GM19238 (cell line): ENCODE measurements around the gene SLC4A2.

Experiments used
- DNase-seq: peaks from one replicate; pipeline ENCODE4 v3.0.0; 2011; ENCODE audit warnings: low spot score; ENCODE audit not compliant: insufficient read length

Gene SLC4A2

DNA sequence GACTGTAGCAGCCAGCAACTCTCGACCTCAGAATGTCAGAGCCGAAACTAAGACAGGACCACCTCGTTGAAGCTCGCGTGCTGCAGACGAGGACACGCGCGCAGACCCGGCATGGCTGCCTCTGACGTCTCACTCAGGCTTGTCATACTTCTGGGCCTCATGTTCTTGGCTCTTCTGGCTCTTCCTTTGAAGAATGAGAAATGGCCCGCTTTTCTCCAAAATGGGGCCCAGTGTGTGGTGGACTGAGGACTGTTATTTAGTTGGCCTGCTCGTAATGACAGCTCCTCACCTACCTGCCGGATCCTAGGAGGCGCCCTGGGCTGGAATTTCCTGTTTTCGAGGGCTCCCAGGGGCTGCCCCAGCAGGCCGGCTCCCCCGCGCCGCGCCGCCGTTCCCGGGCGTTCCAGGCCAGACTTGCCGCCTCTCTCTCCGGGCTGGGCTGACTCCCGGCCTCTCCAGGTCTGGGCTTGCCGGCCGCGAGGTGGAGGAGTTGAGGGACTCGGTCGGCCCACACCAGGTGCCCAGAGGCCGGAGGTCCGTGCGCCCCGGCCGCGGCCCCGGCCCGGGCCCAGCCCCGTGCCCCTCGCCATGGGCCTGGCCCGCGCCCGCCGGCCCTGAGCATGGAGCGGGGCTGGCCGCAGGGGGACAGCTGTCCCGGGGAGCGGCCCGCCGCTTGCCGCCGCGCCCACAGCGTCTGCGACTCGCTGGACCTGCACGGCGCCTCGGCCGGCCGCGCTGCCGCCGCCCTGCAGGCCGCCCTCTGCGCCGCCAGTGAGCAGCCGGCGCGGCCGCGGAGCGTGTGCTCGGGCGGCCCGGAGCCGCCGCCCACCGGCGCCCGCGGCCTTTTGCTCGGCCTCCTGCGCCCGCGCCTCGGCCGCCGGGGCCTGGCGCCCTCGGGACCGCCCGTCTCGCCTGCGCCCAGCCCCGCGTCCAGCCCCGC, 55.0 kb downstream of the SLC4A2 start:
- no peak for DNase-seq

DNA sequence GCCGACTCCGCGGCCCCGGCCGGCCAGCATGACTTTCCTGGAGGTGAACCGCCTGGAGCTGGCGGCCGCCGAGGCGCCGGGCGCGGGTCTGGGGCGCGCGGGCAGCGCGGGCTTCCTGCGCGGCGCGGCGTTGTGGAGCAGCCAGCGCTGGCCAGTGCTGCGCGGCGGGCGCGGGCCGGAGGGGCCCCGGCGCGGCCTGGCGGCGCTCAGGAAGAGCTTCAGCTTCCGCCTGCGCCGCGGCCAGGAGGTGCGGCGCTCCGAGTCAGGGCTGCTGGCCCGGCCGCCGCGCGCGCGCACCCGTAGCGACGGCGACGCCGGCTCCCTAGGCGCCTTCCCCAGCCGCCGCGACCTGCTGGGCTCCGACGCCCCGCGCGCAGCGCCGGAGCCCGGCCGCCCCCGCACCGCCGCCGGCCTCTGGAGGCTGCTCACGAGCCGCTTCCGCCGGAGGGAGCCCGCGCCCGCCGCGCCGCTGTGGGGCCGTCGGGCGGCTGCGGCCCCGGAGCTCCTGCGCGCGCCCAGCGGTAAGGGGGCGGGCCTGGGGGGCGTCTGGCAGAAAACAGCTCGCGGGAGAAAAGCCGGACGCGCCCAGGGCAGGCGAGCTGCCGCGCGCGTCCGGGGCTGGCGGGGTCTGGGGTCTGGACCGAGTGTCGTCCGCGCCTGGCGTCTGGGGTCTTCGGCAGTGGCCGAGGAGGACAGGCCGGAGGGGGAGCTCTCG, 55.9 kb downstream of the SLC4A2 start:
- peak; percentile 51 for DNase-seq

DNA sequence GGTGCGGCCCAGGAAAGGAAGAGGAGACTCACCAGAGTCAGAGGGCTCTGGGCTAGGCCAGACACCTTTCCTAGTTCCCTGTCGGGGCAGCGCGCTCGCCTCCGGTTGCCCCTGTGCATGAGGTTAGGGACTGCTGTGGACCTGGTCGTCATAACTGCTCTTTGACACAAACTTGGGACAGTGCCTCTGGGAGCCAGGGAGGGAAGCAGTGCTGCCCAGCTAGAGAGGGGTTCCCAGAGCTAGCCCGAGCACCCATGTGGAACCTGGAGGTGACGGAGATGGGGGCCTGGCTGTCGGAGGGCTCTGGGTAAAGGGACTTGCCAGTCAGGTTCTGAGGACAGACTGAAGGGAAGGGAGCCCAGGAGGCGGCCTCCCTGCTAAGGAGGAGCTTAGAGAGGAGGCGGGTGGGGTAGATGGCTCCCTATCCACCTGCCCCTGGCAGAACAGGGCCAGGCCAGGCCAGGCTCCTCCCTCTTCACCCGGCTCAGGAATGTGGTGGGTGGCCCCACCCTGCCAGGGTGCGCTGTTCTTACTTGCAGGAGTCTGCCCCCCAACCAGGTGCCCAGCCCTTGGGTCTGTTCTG, 56.5 kb downstream of the SLC4A2 start:
- DNase-seq, result no peak

DNA sequence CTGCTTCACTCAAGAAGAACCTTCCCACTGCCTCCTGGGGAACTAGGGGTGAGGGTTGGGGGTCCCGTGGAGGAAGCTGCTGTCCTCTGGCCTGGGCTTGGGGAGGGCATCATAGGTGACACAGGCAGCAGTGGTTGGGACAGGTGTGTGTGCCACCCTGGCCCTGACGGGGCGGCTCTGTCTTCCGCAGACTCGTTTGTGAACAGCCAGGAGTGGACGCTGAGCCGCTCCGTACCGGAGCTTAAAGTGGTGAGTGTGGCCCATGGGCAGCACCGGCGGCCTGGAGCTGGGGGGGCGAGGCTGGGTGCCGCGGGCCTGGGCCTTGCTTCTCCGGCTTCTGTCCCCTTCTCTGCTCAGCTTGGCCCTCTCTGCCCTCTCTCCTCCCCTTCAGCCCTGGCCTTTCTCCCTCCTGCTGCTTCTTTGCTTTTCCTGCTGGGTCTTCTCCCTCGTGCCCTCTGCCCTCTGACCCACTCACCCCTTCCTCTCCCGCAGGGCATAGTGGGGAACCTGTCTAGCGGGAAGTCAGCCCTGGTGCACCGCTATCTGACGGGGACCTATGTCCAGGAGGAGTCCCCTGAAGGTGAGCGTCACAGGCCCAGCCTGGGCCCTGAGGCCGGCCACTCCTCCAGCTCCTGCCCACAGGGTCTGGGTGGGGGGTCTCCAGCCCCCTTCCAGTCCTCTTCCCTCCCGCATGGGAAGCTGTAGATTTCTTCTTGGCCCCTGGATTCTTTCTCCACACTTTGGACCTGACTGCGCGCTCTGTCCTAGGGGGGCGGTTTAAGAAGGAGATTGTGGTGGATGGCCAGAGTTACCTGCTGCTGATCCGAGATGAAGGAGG, 57.4 kb downstream of the SLC4A2 start:
- DNase-seq, result no peak

DNA sequence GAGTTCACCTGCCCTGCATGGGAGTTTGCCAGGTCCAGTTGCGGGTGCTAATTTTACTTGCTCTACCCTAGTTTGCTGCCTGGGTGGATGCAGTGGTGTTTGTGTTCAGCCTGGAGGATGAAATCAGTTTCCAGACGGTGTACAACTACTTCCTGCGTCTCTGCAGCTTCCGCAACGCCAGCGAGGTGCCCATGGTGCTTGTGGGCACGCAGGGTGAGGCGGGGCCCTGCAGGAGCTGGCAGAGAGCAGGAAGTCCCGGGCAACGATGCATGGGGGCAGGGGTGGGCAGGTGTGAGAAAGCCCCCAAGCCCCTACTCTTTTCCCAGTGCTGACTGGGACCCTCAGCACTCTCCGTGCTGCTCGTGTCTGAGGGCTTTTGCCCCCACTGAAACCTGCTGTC, 58.2 kb downstream of the SLC4A2 start:
- no peak for DNase-seq

DNA sequence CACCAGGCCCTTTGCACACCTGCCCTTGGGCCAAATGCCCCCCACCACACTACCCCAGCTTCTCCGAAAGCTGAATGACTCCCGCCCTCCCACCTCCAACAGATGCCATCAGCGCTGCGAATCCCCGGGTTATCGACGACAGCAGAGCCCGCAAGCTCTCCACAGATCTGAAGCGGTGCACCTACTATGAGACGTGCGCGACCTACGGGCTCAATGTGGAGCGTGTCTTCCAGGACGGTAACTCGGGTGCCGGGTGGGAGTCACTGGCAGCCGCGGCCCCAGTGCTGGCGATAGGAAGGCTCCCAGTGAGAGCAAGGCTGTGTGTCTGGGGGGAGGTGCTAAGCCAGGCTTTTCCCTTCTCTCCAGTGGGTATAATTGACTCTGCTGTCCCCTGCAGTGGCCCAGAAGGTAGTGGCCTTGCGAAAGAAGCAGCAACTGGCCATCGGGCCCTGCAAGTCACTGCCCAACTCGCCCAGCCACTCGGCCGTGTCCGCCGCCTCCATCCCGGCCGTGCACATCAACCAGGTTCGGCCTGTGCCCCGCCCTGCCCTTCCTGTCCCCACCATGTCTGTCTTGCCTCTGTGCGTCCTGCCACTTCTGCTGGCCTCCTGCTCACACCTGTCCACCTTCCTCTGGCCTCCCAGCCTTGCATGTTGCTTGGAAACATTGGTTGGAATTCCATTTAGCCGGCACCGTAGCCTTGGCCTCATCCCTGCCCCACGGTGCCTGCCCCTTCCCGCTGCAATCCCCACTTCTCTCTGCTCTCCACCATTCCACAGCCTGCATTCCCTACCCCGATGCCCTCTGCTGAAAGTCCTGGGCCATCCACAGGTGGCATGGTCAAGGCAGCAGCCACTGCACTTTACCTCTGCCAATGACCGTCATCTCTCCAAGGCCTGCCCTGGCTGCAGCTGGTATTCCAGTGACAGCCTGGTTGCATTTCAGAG, 59.0 kb downstream of the SLC4A2 start:
- DNase-seq, result no peak

DNA sequence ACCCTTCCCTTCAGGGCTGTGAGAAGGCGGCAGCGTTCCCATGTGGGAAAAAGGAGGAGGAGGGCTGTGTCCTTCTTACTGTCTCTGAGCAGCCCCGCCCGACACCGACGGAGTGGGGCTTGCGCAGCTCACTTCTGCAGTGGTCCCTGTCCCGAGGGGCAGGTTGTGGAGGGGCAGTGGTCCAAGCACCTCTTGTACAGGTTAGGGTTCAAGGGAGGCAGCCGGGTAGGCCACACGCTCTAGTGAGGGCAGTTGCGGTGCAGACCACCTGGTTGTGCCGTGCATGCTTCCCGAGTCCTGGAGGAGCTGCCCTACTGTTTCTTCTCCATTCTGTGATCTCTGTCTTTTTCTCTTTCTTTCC, 59.6 kb downstream of the SLC4A2 start:
- no peak for DNase-seq

DNA sequence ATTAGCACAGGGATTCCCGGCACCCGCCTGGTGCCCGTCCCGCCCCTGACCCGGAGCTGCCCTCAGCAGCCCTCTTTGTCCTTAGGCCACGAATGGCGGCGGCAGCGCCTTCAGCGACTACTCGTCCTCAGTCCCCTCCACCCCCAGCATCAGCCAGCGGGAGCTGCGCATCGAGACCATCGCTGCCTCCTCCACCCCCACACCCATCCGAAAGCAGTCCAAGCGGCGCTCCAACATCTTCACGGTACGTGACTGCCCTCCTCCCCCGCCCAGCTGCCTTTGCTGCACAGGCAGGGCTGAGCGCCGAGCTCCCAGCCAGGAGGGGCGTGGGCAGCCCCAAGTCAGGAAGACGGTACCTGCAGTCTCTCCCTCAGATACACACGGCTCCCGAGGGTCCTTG, 60.5 kb downstream of the SLC4A2 start:
- no peak for DNase-seq

DNA sequence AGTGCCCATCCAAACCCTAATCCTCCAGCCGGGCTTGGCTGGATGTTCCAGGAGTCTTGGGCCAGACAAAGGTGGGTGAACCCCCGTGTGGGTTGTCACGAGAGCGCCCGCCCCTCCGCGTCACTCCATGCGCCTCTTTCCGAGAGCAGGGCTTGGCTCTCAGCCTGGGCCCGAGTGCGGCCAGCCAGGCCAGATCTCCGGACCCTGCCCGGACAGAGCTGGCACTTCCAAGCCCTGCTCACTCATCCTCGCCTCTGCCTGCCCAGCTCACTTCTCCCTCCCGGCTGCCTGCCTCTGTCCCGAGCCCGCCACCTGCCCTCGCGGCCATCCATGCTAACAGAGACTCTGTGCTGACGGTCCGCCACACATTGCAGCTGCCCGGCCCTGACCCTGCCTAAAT, 61.5 kb downstream of the SLC4A2 start:
- no peak for DNase-seq

DNA sequence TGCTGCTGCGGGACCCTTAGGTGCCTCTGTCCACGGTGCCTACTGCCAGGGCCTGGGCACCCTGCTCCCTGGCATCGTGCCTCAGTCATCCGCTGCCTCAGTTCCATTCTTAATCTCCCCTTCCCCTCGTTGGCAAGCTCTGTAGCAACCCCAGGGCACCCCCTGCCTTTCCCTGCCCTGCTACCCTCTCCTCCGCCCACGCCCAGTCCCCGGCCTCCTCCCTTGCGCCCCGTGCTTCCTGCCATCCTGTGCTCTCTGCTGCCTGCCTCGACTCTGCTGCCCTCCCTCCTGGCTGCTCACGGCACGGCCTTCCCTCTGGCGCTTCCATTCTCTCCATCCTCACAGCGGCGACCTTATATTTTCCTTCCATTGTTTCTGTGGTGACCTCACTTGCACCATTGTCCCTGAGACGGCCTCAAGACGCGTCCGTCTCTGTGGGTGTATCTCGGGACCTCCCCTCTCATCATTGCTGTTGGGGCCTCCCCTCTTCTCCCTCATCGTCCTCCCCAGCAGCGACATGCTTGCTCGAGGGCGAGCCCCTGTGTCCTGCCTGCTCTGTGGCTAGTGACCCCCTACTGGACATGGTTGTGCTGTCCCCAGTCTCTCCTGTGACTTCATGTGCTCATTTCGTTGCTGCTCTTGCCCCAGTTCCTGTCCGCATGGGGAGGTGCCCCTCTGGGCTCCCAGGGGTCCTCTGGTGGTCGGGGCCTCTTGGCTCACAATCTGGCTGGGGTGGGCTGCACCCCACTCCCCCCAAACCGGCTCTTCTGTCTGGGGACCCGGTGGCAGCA, 62.2 kb downstream of the SLC4A2 start:
- DNase-seq, result no peak

DNA sequence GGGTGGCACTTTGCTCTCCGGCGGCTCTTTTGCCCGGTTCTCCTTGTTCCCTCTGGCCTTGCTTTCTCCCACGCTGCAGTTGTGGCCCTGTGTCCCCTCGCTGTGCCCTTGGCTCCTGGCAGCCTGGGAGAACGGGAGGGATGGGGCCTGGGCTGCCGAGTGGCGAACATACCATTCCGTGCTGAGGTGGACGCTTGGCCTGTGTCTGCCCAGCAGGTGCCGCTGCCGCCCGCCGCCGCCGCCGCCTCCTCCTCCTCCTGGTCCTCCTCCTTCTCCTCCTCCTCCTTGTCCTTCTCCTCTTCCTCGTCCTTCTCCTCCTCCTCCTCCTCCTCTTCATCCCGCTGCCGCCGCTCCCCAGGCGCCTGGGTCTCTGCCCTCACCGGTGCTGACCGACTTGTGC, 62.9 kb downstream of the SLC4A2 start:
- no peak for DNase-seq

DNA sequence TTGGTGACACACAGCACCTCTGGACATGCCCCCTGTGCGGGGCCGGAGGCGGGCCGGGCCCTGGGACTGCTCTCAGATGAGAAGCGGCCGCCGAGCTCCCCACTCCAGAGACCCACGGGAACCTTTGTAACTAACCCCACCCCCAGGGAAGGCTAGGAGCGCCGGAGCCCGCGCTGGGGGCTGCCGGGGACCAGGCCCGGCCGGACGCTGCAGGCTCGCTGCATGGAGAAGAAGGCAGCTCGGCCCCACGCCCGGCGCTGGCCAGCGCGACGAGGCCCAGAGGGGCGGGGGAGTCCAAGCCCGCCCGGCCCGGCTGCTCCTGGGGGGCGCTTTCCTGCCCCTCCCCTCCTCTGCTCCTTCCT, 63.4 kb downstream of the SLC4A2 start:
- no peak for DNase-seq

DNA sequence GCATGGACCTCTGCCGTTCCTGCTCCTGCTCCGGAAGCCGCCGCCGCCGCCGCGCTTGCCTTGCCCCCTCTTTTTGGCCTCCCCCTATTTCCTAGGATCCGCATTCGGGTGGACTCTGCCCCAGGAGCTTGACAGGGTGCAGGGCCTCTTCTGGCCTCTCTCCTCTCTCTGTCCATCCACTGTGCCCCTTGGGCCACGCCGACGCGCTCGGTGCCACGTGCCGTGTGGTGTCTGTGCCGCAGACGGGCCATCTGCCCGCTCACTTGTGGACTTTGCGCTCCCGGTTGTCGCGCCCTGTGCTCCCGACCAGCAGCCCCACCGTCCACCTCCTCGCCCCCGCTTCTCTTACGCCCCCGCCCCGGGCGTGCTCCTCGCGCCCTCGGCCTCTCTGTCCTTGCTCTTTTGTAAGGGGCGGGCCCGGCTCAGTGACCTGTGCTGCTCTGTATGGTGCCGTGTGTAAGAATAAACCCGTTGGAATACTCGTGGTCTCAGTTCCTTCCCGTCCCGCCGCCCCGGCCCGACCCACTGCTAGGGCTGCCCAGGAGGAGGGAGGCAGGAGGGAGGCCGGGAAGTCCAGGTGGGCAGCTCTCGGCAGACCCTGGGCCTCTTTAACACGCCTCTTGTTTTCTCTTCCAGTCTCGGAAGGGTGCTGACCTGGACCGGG, 63.9 kb downstream of the SLC4A2 start:
- no peak for DNase-seq

DNA sequence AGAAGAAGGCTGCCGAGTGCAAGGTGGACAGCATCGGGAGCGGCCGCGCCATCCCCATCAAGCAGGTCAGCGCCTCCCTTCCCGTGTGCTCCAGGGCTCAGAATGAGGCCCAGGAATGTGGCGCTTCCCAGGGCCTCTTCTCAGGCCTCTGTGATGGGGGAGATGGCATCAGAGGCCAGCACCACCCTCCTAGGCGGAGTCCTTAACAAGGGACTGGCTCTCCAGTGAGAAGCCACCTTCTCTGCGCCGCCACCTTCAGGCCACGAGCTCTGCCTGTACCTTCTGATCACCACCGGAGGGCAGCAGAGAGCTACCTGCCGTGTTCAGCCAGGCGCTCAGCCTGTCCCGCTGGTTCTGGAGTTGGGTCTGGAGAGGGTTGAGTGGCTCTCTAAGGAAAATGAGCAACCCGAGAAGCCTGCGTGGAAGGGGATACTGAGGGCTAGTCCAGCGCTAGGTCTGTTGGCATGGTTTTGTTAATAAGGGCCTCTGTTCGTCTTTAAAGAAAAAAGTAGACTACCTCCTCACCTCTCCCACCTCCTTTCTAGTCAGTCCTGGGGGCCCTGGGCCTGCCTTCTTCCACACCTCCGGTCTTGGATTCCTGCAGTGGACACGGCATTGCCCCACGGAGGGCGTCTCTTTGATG, 64.6 kb downstream of the SLC4A2 start:
- peak; percentile 99 for DNase-seq

DNA sequence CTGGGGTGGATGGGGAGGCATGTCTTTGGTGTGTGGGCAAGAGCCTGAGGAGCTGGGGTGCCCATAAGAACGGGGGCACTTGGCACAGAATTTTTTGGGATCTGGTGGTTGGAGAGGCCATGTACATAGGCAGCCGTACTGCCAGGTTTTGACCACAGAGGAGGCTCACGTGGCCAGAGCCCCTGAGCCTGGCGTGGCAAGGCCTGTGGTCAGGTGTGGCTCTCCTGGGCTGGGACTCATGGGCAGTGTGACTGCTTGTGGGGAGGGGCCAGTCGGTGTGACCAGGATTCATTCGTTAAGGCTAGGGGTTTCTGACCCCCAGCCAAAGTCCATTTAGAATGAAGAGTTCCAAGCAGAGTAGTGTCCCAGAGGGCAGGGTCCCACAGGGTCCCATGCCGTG, 65.1 kb downstream of the SLC4A2 start:
- no peak for DNase-seq

DNA sequence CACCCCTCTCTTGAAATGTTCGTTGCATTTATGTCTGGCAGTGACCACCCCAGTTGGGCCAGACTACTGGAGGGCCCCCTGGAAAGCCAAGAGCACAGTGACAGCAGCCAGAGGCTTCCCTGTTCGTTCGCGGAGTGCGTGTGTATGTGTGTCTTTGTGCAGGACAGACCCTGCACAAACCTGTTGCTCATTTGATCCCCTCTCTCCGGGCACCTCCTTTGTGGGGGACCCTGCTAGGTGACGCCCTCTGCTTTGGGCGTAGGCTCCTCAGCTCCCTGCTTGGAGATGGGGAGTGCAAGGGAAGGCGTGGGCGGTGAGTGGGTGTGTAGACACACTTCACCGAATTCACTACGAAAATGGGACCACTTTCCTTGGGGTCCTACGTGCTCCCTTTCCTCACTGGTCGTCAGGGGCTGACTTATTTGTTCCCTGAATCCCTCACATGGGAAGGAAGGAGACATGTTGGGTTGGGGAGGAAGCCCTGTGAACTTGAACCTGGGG, 65.6 kb downstream of the SLC4A2 start:
- no peak for DNase-seq

DNA sequence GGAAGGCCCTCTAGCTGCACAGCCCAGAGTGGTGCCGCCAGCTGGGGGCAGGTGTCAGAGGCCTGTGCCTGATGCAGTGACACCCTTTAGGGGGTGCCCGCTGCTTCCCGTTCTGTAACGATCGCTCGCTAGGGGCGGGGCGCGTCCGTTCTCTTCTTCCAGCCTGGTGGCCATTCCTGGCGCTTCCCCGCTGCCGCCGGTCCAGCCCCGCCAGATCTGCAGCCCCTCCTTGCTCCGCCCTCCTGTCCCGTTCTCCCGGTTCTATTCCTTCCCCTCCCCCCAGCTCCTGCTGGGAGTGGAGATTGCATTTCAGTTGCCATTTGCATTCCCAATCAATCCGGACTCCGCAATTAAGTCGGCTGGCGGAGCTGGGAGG, 66.1 kb downstream of the SLC4A2 start:
- DNase-seq, result no peak

DNA sequence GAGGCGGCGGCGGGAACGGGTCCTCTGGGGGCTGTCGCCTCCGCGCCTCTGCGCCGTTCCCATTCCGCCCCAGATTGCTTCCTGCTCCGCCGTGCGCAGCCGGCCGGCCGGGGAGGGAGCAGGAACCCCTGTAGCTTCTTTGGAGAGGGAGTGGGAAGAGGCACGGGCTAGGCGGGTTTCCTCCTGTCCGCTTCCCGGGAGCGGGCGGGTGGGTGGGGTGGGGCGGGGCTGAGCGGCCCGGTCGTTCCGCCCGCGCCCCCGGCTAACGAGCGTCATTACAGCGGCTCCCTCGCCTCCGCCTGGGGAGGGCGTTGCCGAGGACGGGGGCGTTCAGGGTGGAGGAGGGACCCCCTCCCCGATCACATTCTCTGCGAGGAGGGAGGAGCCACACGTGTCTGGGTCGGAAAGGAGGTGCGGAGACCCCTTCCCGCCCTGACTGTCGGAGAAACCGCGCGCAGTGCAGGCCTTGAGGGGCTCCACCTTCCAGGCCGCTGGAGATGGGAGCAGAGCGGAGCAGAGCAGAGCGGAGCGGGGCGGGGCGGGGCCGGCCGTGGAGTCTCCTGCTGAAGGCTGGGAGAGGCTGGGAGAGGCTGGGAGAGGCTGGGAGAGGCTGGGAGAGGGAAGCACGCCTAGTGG, 66.6 kb downstream of the SLC4A2 start:
- DNase-seq, result no peak
